B cell (primary cell): Measurements from ENCODE around the gene CHMP2B. TPM values are rescaled to one million over a fixed set of nuclear protein-coding genes. Genes with fewer than 3 reads are reported as not detected.

Experiments used
- ATAC-seq: fragments of 200-7000 bp; cut with Tn5 transposase; one replicate; pipeline ENCODE4 v1.10.0; 2021; ENCODE audit warnings: low read depth, mild to moderate bottlenecking, moderate number of reproducible peaks, moderate library complexity
- CTCF ChIA-PET: fragments of 350-600 bp; sonication (Branson Sonifier 250); formaldehyde crosslinking; loops from one replicate; lab custom pipeline; 2021; ENCODE audit warnings: antibody characterized with exemption, inconsistent platforms; lab: Charles Lee
- POLR2A ChIA-PET: fragments of 350-600 bp; sonication (Branson Sonifier 250); formaldehyde crosslinking; loops from one replicate; lab custom pipeline; 2021; ENCODE audit warnings: antibody characterized with exemption; lab: Charles Lee
- DNase-seq: peaks from one replicate; pipeline ENCODE4 v3.0.0; 2013
- H2AFZ ChIP-seq: 2 replicates; pipeline ENCODE4 v1.6.1; 2012; ENCODE audit warnings: mild to moderate bottlenecking, low read depth, low read length; ENCODE audit not compliant: insufficient read depth, poor library complexity, severe bottlenecking
- H3K27ac ChIP-seq, 2 donors: 1 replicate in 1 of 2; 2 replicates in 1 of 2; pipeline ENCODE4 v1.5.1; 2012 to 2013; ENCODE audit warnings: low read length in 2 of 2, mild to moderate bottlenecking in 2 of 2, moderate library complexity in 1 of 2
- H3K27me3 ChIP-seq, 4 experiments: fragments of 200-600 bp in 1 of 4; sonication (generic) in 1 of 4; replicated peaks in 1 of 4; 1 replicate in 2 of 4; 2 replicates in 2 of 4; pipeline versions ENCODE4 v1.6.1 to v1.7.0; 2013 to 2016; ENCODE audit warnings: low read length in 3 of 4, mild to moderate bottlenecking in 2 of 4, mixed read lengths in 1 of 4, moderate library complexity in 1 of 4; ENCODE audit not compliant: insufficient read depth in 4 of 4, control insufficient read depth in 3 of 4; ENCODE audit errors: control extremely low read depth in 1 of 4
- H3K36me3 ChIP-seq, 2 experiments: replicated peaks in 1 of 2; 1 replicate in 1 of 2; 2 replicates in 1 of 2; pipeline versions ENCODE4 v1.6.1 to v1.7.1; 2013; ENCODE audit warnings: low read length in 1 of 2; ENCODE audit not compliant: insufficient read depth in 2 of 2, control insufficient read depth in 1 of 2; ENCODE audit errors: control extremely low read depth in 1 of 2, extremely low read depth in 1 of 2
- H3K4me1 ChIP-seq, 2 donors: fragments of 200-600 bp in 1 of 2; sonication (generic) in 1 of 2; 1 replicate in 1 of 2; 2 replicates in 1 of 2; pipeline versions ENCODE4 v1.5.1 to v1.6.1; 2013 to 2017; ENCODE audit warnings: low read length in 2 of 2; ENCODE audit not compliant: control insufficient read depth in 2 of 2, insufficient read depth in 2 of 2
- H3K4me2 ChIP-seq: replicated peaks from 2 replicates; pipeline ENCODE3; 2012; ENCODE audit warnings: mild to moderate bottlenecking, low read depth, low read length; ENCODE audit not compliant: poor library complexity, severe bottlenecking
- H3K4me3 ChIP-seq, 5 experiments: fragments of 200-600 bp in 1 of 5; sonication (generic) in 1 of 5; 1 replicate in 3 of 5; 2 replicates in 2 of 5; pipeline versions ENCODE4 v1.5.1 to v1.7.0; 2011 to 2016; ENCODE audit warnings: low read length in 4 of 5, mild to moderate bottlenecking in 4 of 5, low read depth in 2 of 5, control low read depth in 1 of 5, moderate library complexity in 1 of 5; ENCODE audit not compliant: insufficient read depth in 1 of 5; ENCODE audit errors: control extremely low read depth in 1 of 5, extremely low read depth in 1 of 5
- H3K79me2 ChIP-seq: fragments of 200-600 bp; sonication (generic); one replicate; pipeline ENCODE4 v1.6.0; 2016; ENCODE audit warnings: low read length; ENCODE audit not compliant: control insufficient read depth, insufficient read depth
- H3K9ac ChIP-seq: fragments of 200-600 bp; sonication (generic); 2 replicates; pipeline ENCODE4 v1.6.1; 2017; ENCODE audit warnings: mild to moderate bottlenecking, low read length, moderate library complexity
- H3K9me3 ChIP-seq, 3 donors: one replicate each; pipeline versions ENCODE4 v1.6.1 to v1.7.1; 2013; ENCODE audit warnings: low read length in 2 of 3; ENCODE audit not compliant: control insufficient read depth in 2 of 3, insufficient read depth in 1 of 3; ENCODE audit errors: control extremely low read depth in 1 of 3
- H4K20me1 ChIP-seq: 2 replicates; pipeline ENCODE4 v1.6.0; 2012; ENCODE audit warnings: mild to moderate bottlenecking, low read length; ENCODE audit not compliant: insufficient read depth, control insufficient read depth, poor library complexity, severe bottlenecking
- H3K27ac Mint-ChIP-seq: one replicate; pipeline ENCODE4 v1.8.0; 2021; ENCODE audit warnings: mixed read lengths
- H3K27me3 Mint-ChIP-seq: one replicate; pipeline ENCODE4 v1.8.0; 2021; ENCODE audit warnings: mixed read lengths
- H3K4me1 Mint-ChIP-seq: one replicate; pipeline ENCODE4 v1.8.0; 2021; ENCODE audit warnings: mixed read lengths
- H3K4me3 Mint-ChIP-seq: one replicate; pipeline ENCODE4 v1.8.0; 2021; ENCODE audit warnings: mixed read lengths
- H3K9me3 Mint-ChIP-seq: one replicate; pipeline ENCODE4 v1.8.0; 2022; ENCODE audit warnings: mixed read lengths; ENCODE audit not compliant: insufficient read depth
- EZH2 ChIP-seq: IDR thresholded peaks from 2 replicates; pipeline ENCODE4 v1.6.1; 2012; ENCODE audit warnings: borderline replicate concordance, low read depth, mild to moderate bottlenecking, moderate library complexity, low read length; ENCODE audit not compliant: insufficient read depth, poor library complexity, severe bottlenecking
- WGBS: methylation state at CpG from one replicate; pipeline ENCODE4 v1.1.5; 2013; ENCODE audit warnings: missing lambda C conversion rate; ENCODE audit not compliant: insufficient coverage; 5-methylcytosine and 5-hydroxymethylcytosine counted together
- intact Hi-C: fragments of 100-400 bp; cut with micrococcal nuclease; formaldehyde crosslinking; loops from one replicate; pipeline ENCODE4 v1.10.0; 2022
- polyA plus RNA-seq: library from polyadenylated mRNA; depleted of rRNA; stranded (reverse); fragments of >200 nt; gene quantifications from 2 replicates; pipeline ENCODE4 v1.2.3, GENCODE V29; 2012
- total RNA-seq, 2 donors: library from RNA; stranded (reverse); fragments of 120-200 nt in 1 of 2; gene quantifications; 1 replicate in 1 of 2; 2 replicates in 1 of 2; pipeline versions ENCODE4 v1.2.3 to v1.2.4, GENCODE V29; 2013 to 2022
- TF ChIP-seq, protein P1 (sequence below): fragments of 200-600 bp; IDR thresholded peaks from one replicate; pipeline ENCODE4 v1.8.0; 2022; ENCODE audit warnings: antibody characterized with exemption, mild to moderate bottlenecking

The CHMP2B gene
- total and polyA plus RNA-seq, 2 donors (not counting 1 experiment from before 2014, with no cell fraction given) = 18.4 to 25.0 TPM

DNA sequence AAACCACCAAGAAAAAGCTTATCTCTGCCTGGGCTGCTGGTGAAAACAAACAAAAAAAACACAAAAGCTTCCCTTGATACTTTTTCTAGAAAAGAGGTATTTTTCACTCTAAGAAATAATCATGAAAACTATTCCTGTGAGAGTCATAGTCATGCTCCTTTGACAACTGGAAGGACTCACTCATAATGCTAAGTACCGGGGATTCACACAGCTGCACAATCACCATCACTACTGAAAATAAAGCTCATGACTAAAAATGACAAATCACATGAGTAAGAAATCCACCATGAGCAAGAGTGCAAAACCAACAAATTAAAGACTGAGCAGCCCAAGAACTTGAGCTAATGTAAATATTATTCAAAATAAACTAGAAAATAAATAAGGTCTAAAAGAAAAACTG is 59.9 kb downstream of the CHMP2B start:
- POLR2A ChIA-PET = no interaction called here
- no peak overlapping the region for H3K4me2 ChIP-seq

DNA sequence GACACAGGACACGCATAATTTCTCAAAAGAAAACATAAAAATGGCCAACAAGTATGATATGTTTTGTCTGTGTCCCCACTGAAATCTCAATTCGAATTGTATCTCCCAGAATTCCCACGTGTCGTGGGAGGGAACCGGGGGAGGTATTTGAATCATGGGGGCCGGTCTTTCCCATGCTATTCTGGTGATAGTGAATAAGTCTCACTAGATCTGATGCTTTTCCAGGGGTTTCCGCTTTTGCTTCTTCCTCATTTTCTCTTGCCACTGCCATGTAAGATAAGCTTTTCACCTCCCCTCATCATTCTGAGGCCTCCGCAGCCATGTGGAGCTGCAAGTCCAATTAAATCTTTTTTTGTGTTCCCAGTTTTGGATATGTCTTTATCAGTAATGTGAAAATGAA is 61.3 kb downstream of the CHMP2B start:
- DNase-seq (no peak), ATAC-seq (no peak)
- ChIA-PET CTCF (interaction anchor here (4.6 kb wide), 1 partner anchor 10 kb away, joined by 26 read pairs; no protein-coding TSS in a partner anchor), POLR2A (no interaction called here)
- no peak overlapping the region for H3K4me2 ChIP-seq
- Mint-ChIP-seq H3K9me3 (no peaks in the 10 kb centered on the region), H3K4me3 (no peak overlapping the region), H3K27ac (no peak overlapping the region), H3K4me1 (no peaks in the 10 kb centered on the region), H3K27me3 (peaks cover 9% of the 10 kb centered on the region)
- no peaks in the 10 kb centered on the region for H3K36me3 ChIP-seq
- H4K20me1 ChIP-seq = no peaks in the 10 kb centered on the region
- intact Hi-C loops = no loop called here
- no peak overlapping the region for H3K27ac ChIP-seq
- TF ChIP-seq, protein P1, sequence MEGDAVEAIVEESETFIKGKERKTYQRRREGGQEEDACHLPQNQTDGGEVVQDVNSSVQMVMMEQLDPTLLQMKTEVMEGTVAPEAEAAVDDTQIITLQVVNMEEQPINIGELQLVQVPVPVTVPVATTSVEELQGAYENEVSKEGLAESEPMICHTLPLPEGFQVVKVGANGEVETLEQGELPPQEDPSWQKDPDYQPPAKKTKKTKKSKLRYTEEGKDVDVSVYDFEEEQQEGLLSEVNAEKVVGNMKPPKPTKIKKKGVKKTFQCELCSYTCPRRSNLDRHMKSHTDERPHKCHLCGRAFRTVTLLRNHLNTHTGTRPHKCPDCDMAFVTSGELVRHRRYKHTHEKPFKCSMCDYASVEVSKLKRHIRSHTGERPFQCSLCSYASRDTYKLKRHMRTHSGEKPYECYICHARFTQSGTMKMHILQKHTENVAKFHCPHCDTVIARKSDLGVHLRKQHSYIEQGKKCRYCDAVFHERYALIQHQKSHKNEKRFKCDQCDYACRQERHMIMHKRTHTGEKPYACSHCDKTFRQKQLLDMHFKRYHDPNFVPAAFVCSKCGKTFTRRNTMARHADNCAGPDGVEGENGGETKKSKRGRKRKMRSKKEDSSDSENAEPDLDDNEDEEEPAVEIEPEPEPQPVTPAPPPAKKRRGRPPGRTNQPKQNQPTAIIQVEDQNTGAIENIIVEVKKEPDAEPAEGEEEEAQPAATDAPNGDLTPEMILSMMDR = no peak
- no peak for TF ChIP-seq EZH2
- H3K4me1 ChIP-seq = no peaks in the 10 kb centered on the region
- H3K4me3 ChIP-seq = no peak overlapping the region
- H3K9me3 ChIP-seq = no peaks in the 10 kb centered on the region
- H2AFZ ChIP-seq = no peak overlapping the region
- 92% methylated on average over 4 of the region's 8 CpGs for WGBS
- no peak overlapping the region for H3K9ac ChIP-seq
- H3K27me3 ChIP-seq = no peaks in the 10 kb centered on the region
- no peaks in the 10 kb centered on the region for H3K79me2 ChIP-seq

More for the DNA sequence above, 59.9 kb downstream of the CHMP2B start:
- Histone ChIP-seq H2AFZ (no peak overlapping the region), H3K27ac (no peak overlapping the region), H3K4me3 (no peak overlapping the region), H3K36me3 (no peaks in the 10 kb centered on the region), H3K9ac (no peak overlapping the region), H3K4me1 (no peaks in the 10 kb centered on the region), H3K9me3 (no peaks in the 10 kb centered on the region), H4K20me1 (no peaks in the 10 kb centered on the region), H3K79me2 (no peaks in the 10 kb centered on the region), H3K27me3 (no peaks in the 10 kb centered on the region)
- DNase-seq (no peak), ATAC-seq (no peak)
- no peaks in the 10 kb centered on the region for H3K9me3 Mint-ChIP-seq
- no peak overlapping the region for H3K27ac Mint-ChIP-seq
- intact Hi-C loops = no loop called here
- peaks cover 13% of the 10 kb centered on the region for H3K27me3 Mint-ChIP-seq
- WGBS = 100% methylated on average over 1 of the region's 1 CpG
- H3K4me1 Mint-ChIP-seq = no peaks in the 10 kb centered on the region
- TF ChIP-seq, protein P1 = no peak
- no peak for TF ChIP-seq EZH2
- H3K4me3 Mint-ChIP-seq = no peak overlapping the region
- CTCF ChIA-PET = interaction anchor here (1.0 to 4.6 kb wide), 2 partner anchors 12 to 15 kb away, joined by 4 to 26 read pairs; no protein-coding TSS in a partner anchor
